ACC112 (cell line): ENCODE data around the gene ZBTB7B.

Experiments used
- H2AFZ ChIP-seq: fragments of 200-600 bp; sonication (generic); one replicate; pipeline ENCODE4 v1.6.0; 2017; ENCODE audit warnings: antibody characterized with exemption, low read length; ENCODE audit not compliant: unreplicated experiment
- H3K27ac ChIP-seq: fragments of 200-600 bp; sonication (generic); 2 replicates; pipeline ENCODE4 v1.5.1; 2014; ENCODE audit warnings: low read depth, mild to moderate bottlenecking, antibody characterized with exemption, low read length, moderate library complexity
- H3K27me3 ChIP-seq: fragments of 200-600 bp; sonication (generic); 2 replicates; pipeline ENCODE4 v1.6.1; 2014; ENCODE audit warnings: mild to moderate bottlenecking, antibody characterized with exemption, low read length, moderate library complexity, mixed read lengths; ENCODE audit not compliant: insufficient read depth
- H3K36me3 ChIP-seq: fragments of 200-600 bp; sonication (generic); 2 replicates; pipeline ENCODE4 v1.6.1; 2016; ENCODE audit warnings: mild to moderate bottlenecking, antibody characterized with exemption, low read length, moderate library complexity, mixed read lengths; ENCODE audit not compliant: insufficient read depth
- H3K4me1 ChIP-seq: fragments of 200-600 bp; sonication (generic); one replicate; pipeline ENCODE4 v1.6.1; 2016; ENCODE audit warnings: low read length, mixed read lengths; ENCODE audit not compliant: insufficient read depth, unreplicated experiment, control insufficient read depth
- H3K4me3 ChIP-seq: fragments of 200-600 bp; sonication (generic); 2 replicates; pipeline ENCODE4 v1.5.1; 2014; ENCODE audit warnings: mild to moderate bottlenecking, low read depth, low read length
- H3K79me2 ChIP-seq: fragments of 200-600 bp; sonication (generic); one replicate; pipeline ENCODE4 v1.6.0; 2016; ENCODE audit warnings: low read length; ENCODE audit not compliant: control insufficient read depth, unreplicated experiment, insufficient read depth

The ZBTB7B gene

DNA sequence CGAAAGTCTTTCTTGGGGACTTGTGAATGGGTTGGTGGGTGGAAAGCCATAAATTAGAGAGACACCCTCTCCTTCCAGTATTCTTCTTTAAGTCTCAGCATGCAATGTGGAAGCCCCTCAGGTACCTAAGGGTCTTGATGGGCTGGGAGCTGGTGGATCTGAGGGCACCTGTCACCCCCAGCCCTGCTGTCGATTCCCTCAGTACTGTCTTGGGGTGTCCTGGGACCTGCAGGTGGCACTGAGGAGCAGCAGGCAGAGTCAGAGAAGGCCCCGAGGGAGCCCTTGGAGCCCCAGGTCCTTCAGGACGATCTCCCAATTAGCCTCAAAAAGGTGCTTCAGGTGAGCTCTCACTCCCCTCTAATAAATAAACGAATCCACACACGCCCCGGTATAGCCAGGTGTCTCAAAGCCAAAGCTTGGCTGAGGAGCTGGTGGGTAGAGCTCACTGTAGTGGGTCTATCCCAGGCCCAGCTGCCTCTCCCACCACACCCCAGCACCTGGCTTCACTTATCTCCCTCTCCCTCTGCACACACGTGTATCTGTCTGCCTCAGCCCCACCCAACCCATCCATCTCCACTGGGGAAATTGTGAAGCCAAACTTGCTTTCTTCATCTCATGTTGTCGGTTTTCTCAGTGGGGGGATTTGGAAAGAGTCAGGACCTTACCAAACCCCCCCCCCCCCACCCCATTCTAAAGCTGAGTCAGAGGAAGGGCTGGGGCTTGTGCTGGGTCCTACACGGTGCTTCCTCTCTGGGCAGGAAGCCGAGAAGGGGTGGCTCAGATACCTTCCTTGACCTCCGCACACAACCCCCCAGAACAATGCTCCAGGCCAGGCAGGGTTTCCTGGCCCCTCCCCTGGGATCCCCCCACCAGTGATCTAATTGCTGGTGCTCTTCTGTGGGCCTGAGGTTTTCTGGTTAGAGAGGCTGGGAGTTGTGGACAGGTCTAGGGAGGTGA, 50.1 kb downstream of the ZBTB7B start:
- no peak overlapping the region for H3K27ac ChIP-seq

DNA sequence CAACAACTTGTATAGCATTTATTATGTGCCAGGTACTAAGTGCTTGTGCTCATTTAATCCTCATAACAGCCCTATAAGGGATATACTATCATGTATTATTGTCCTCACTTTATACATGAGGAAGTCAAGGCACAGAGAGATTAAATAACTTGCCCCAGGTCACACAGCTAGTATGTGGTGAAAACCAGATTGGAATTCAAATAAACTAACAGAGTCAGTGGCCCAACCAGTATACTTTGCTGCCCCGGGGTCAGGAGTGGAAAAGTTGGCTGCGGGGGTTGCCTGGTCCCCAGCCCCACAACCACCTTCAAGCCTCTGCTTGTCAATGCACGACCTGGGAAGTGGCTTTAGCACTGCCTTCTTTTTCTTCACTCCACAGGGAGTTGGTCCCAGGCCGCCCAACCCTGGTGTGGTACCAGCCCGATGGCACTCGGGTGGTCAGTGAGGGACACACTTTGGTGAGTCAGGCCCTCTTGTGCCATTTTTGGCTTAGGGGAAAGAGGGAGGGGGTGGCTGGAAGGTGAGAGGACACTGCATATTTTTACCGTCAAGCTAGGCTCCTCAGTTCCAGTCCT, 51.0 kb downstream of the ZBTB7B start:
- H3K4me3 ChIP-seq, result 0 out of 2 replicates have a peak overlapping the region, but pooled peaks have one; percentile 7
- peaks cover 22% of the 10 kb centered on the region for H3K4me1 ChIP-seq
- no peak overlapping the region for H2AFZ ChIP-seq
- H3K27me3 ChIP-seq, result no peaks in the 10 kb centered on the region
- no peak overlapping the region for H3K27ac ChIP-seq
- peaks cover 20% of the 10 kb centered on the region for H3K79me2 ChIP-seq
- no peaks in the 10 kb centered on the region; the same call in 1 of the 2 replicates for H3K36me3 ChIP-seq

More for the DNA sequence above, 50.1 kb downstream of the ZBTB7B start:
- Histone ChIP-seq H3K4me3 (peak overlapping the region; percentile 96), H2AFZ (no peak overlapping the region), H3K36me3 (no peaks in the 10 kb centered on the region; the same call in 1 of the 2 replicates), H3K27me3 (no peaks in the 10 kb centered on the region), H3K79me2 (peaks cover 20% of the 10 kb centered on the region), H3K4me1 (peaks cover 22% of the 10 kb centered on the region)

DNA sequence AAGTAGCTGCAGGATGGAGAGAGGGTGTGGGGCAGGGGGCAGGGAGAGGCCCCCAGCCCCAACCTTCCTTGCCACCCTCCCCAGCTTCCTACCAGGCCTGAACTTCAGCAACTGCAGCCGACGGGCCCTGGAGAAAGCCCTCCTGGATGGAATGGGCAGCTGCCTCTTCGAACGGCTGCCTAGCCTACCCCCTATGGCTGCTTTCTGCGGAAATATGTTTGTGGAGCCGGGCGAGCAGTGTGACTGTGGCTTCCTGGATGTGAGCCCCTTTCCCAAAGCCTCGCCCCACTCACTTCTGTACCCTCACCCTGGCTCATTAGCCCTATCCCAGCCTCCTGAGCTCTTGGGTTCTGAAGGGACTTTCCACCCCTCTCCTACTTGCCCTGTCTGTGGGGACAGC, 54.5 kb downstream of the ZBTB7B start:
- Histone ChIP-seq H3K4me3 (no peak overlapping the region), H3K36me3 (no peaks in the 10 kb centered on the region; the same call in 1 of the 2 replicates), H3K27me3 (no peaks in the 10 kb centered on the region), H2AFZ (no peak overlapping the region), H3K4me1 (peaks cover 16% of the 10 kb centered on the region), H3K79me2 (peaks cover 15% of the 10 kb centered on the region), H3K27ac (no peak overlapping the region)

DNA sequence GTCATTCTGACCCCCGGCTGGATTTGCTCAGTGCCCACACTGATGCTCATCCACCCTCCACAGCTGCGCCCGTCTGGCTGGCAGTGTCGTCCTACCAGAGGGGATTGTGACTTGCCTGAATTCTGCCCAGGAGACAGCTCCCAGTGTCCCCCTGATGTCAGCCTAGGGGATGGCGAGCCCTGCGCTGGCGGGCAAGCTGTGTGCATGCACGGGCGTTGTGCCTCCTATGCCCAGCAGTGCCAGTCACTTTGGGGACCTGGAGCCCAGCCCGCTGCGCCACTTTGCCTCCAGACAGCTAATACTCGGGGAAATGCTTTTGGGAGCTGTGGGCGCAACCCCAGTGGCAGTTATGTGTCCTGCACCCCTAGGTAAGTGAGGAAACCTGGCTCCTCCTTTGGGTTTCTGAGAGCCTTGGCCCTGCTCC, 55.2 kb downstream of the ZBTB7B start:
- Histone ChIP-seq H3K36me3 (no peaks in the 10 kb centered on the region; the same call in 1 of the 2 replicates), H3K79me2 (peaks cover 9% of the 10 kb centered on the region), H3K27me3 (no peaks in the 10 kb centered on the region), H2AFZ (no peak overlapping the region), H3K4me1 (peaks cover 10% of the 10 kb centered on the region), H3K27ac (no peak overlapping the region), H3K4me3 (no peak overlapping the region)

DNA sequence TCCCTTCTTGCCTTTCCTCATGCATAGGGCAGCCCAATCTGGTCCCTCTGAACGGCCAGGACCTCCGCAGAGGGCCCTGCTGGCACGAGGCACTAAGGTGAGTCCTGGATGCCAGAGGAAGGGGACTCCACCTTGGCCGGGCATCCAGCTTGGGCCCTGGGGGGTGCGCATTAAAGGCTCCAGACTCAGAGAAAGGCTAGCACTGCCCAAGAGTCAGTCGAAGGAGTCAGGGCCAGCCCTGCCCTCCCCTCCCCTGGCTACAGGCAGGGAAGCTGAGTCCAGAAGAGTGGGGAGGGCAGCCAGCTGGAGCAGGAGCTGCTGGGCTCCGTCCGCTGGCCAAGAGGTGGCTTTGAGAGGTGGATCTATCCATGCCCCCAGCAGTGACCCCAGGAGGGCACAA, 58.1 kb downstream of the ZBTB7B start:
- H3K27me3 ChIP-seq, result no peaks in the 10 kb centered on the region
- no peaks in the 10 kb centered on the region for H3K79me2 ChIP-seq
- H3K4me1 ChIP-seq, result peaks cover 5% of the 10 kb centered on the region
- H3K4me3 ChIP-seq, result no peak overlapping the region
- no peak overlapping the region for H2AFZ ChIP-seq
- no peak overlapping the region for H3K27ac ChIP-seq
- no peaks in the 10 kb centered on the region; the same call in 1 of the 2 replicates for H3K36me3 ChIP-seq

DNA sequence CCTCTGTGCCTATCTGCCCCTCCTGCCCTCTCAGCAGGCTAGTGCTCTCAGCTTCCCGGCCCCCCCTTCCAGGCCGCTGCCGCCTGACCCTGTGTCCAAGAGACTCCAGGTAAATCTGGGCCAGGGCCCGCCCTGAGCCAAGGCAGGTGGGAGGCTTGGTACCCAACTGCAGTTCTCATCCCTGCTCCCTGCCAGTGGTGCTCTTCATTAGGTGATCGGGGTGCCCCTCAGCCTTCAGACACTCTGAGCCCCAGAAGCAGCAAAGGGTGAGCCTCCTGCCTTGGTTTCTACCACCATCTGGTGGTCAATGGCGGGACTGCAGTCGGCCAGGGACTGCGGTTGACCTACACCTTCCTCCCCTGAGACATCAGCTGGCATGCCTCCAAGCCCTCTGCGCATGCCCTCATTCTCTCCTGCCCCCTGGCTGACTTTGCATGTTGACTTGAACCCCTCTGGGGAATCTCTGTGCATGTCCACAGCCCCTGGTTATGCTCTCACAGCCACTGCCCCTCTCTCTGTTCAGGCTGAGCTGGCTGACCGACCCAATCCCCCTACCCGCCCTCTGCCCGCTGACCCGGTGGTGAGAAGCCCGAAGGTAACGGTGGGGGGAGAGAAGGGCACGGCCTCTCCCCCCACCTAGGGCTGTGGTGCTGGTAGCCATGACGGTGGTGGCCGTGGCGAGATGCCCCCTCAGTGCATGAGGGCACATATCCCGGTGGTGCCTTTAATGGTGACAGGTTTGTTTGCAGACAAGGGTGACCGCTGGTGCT, 59.0 kb downstream of the ZBTB7B start:
- H3K27ac ChIP-seq, result no peak overlapping the region
- H3K27me3 ChIP-seq, result no peaks in the 10 kb centered on the region
- H3K4me1 ChIP-seq, result peaks cover 5% of the 10 kb centered on the region
- no peak overlapping the region for H3K4me3 ChIP-seq
- H3K36me3 ChIP-seq, result no peaks in the 10 kb centered on the region; the same call in 1 of the 2 replicates
- no peaks in the 10 kb centered on the region for H3K79me2 ChIP-seq
- no peak overlapping the region for H2AFZ ChIP-seq

DNA sequence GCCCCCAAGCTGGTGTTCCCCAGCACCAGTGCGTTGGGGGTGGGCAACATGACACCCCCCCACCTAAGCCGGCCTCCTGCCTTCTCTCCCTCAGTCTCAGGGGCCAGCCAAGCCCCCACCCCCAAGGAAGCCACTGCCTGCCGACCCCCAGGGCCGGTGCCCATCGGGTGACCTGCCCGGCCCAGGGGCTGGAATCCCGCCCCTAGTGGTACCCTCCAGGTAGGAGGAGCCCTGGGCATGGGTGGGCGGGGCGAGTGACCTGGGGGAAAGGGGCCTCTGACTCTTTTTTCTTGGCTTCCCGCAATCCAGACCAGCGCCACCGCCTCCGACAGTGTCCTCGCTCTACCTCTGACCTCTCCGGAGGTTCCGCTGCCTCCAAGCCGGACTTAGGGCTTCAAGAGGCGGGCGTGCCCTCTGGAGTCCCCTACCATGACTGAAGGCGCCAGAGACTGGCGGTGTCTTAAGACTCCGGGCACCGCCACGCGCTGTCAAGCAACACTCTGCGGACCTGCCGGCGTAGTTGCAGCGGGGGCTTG, 59.6 kb downstream of the ZBTB7B start:
- Histone ChIP-seq H3K4me3 (no peak overlapping the region), H3K27me3 (no peaks in the 10 kb centered on the region), H2AFZ (no peak overlapping the region), H3K4me1 (peaks cover 5% of the 10 kb centered on the region), H3K36me3 (no peaks in the 10 kb centered on the region; the same call in 1 of the 2 replicates), H3K27ac (no peak overlapping the region), H3K79me2 (no peaks in the 10 kb centered on the region)

DNA sequence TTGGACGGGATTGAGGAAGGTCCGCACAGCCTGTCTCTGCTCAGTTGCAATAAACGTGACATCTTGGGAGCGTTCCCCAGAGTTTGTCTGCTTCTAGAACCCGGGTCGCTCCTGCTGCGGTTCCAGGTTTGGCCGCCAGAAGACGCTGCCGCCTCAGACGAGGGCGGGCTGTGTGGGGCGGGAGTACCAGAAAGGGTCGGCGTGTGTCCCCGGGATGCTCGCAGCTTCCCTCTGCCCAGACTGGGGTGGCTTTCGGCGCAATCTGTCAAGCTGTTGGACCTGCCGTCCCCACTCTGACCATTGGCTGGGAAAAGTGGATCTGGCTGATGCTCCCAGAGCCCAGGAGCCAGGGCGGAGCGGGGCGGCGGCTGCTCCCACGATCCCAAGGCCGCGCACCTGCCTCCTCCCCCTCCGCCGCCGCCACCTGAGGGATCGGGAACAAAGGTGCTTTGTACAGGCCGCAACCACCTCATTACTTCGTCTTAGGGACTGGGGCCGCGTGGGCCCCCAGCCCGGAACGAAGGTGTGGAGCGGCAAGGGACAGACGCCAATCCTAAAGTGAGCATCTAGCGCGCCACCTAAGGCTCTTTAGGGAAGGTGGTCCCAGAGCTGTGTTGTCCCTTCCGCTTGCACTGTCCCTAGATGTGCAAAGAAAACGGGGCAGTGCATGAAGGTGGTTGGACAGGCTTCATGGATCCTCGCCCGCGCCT, 60.3 kb downstream of the ZBTB7B start:
- H3K4me1 ChIP-seq, result peaks cover 5% of the 10 kb centered on the region
- H3K27me3 ChIP-seq, result no peaks in the 10 kb centered on the region
- no peak overlapping the region for H3K27ac ChIP-seq
- no peaks in the 10 kb centered on the region for H3K36me3 ChIP-seq
- peak overlapping the region; percentile 88 for H3K4me3 ChIP-seq
- H3K79me2 ChIP-seq, result no peaks in the 10 kb centered on the region
- no peak overlapping the region for H2AFZ ChIP-seq

DNA sequence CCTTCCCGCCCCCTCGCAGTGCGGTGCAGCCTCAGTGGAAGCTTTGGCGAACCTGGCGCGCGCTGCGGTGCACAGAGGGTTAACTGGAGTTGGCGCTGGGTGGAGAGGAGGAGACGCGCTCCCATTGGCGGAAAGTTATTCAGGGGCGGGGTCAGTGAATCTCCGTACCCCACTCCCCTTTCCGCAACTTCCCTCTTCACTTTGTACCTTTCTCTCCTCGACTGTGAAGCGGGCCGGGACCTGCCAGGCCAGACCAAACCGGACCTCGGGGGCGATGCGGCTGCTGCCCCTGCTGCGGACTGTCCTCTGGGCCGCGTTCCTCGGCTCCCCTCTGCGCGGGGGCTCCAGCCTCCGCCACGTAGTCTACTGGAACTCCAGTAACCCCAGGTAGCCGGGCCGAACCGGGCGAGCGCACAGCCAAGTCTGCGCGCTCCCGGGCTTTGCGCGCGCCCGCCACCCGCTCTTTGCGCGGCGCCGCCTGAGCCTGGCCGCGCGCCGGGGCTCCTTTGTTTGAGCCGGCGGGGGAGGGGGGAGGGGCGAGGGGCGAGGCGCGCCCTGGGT, 61.0 kb downstream of the ZBTB7B start, which contains the start of gene EFNA4:
EFNA4 (plus strand) TSS at position 191 of the 561 bp plus-strand sequence; CDS start at position 275, 84 bp downstream.
- Histone ChIP-seq H3K4me1 (peaks cover 5% of the 10 kb centered on the region), H2AFZ (peak within 1 kb of the TSS; percentile 46), H3K27me3 (no peaks in the 10 kb centered on the region), H3K27ac (no peak within 1 kb of the TSS), H3K4me3 (peak within 1 kb of the TSS; percentile 88), H3K79me2 (no peaks in the 10 kb centered on the region), H3K36me3 (no peaks in the 10 kb centered on the region)
